ENCODE data around the gene HECTD2. TPM values are rescaled to one million over a fixed set of nuclear protein-coding genes. Genes with fewer than 3 reads are reported as not detected.

The HECTD2 gene
- total and polyA plus RNA-seq, 2 of the 8 experiments (the other 6 are each of a cell fraction or from before 2014, with no cell fraction given): 5.7 to 11.9 TPM

DNA sequence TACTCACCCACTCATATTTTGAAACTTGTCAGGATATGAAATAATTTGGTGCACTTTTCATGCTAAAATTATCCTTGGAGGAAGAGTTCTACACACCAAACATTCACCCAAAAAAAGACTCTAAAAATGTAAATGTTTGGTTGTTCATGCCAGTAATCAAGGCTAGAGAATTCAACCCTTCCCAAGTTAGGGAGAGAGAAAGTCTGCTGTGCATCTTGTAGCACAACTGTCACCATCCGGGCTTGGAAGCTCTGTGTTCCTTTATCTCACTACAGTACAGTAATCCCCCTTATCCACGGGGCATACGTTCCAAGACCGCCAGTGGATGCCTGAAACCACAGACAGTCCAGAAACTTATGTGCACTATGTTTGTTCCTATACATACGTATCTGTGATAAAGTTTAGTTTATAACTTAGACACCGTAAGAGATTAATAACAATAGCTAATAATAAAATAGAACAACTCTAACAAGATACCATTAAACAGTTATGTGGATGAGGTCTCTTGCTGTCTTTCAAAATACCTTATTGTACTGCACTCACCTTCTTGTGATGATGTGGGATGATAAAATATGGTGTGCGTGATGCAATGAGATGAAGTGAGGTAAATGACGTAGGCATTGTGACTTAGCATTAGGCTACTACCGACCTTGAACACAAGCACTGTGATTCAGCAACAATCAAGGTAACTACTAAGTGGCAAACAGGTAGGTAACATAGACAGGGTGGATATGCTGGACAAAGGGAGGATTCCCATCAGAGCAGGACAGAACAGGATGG, 24.6 kb upstream of the HECTD2 start:
- no peak for FAIRE-seq
- CTCF ChIA-PET (ENCODE audit: partially characterized antibody): interaction anchor here (1.1 to 1.8 kb wide), 2 partner anchors 151 to 167 kb away, joined by 3 to 8 read pairs; no protein-coding TSS in a partner anchor
- Histone ChIP-seq H2BK20ac (ENCODE audit: low read length) (no peak overlapping the region), H4K91ac (replicated peaks; ENCODE audit: insufficient read length, low read length) (no peak overlapping the region), H3K27ac (ENCODE audit: low read depth, low read length) (no peak overlapping the region), H3K9ac (replicated peaks in 1 of 4; ENCODE audit: extremely low read depth in 1 of 4, low read depth in 3 of 4, low read length in 3 of 4) (no peak overlapping the region), H3K79me1 (ENCODE audit: low read depth, low read length) (no peaks in the 10 kb centered on the region; the same call in 1 of the 2 replicates), H3K23me2 (ENCODE audit: low read depth, low read length) (no peaks in the 10 kb centered on the region), H3K14ac (ENCODE audit: insufficient read length) (no peak overlapping the region), H3K4me1 (replicated peaks in 1 of 4; ENCODE audit: control insufficient read depth in 3 of 4, insufficient read depth in 4 of 4, low read length in 3 of 4) (no peaks in the 10 kb centered on the region), H3K56ac (replicated peaks; ENCODE audit: insufficient read length, low read depth, low read length) (no peak overlapping the region), H3K23ac (ENCODE audit: insufficient read length) (no peak overlapping the region), H3K4me2 (ENCODE audit: insufficient read depth in 1 of 2, low read depth in 2 of 2, low read length in 2 of 2) (no peak overlapping the region), H4K5ac (ENCODE audit: insufficient read length, low read depth, low read length) (no peak overlapping the region), H2BK15ac (ENCODE audit: low read length) (no peak overlapping the region), H3K9me3 (ENCODE audit: insufficient read depth in 2 of 2, low read depth in 1 of 2, low read length in 1 of 2) (no peaks in the 10 kb centered on the region), H2AK5ac (ENCODE audit: low read depth, low read length) (no peak overlapping the region), H2BK120ac (replicated peaks; ENCODE audit: low read depth, low read length) (no peak overlapping the region), H2BK5ac (ENCODE audit: low read depth, low read length) (no peak overlapping the region), H3K27me3 (replicated peaks in 1 of 4; ENCODE audit: control insufficient read depth in 3 of 4, extremely low read depth in 1 of 4, insufficient read depth in 3 of 4, low read length in 3 of 4) (no peaks in the 10 kb centered on the region), H3K4ac (replicated peaks; ENCODE audit: insufficient read length, low read depth, low read length) (no peak overlapping the region), H3K4me3 (ENCODE audit: extremely low read depth in 1 of 4, insufficient read depth in 2 of 4, low read depth in 3 of 4, low read length in 4 of 4) (no peak overlapping the region), H2BK12ac (ENCODE audit: low read depth, low read length) (no peak overlapping the region), H2AFZ (ENCODE audit: low read length) (no peak overlapping the region), H3K79me2 (ENCODE audit: control insufficient read depth in 1 of 2, insufficient read depth in 2 of 2, low read length in 2 of 2) (no peaks in the 10 kb centered on the region), H4K8ac (ENCODE audit: extremely low read depth, insufficient read depth, low read length) (no peak overlapping the region), H3K36me3 (ENCODE audit: control insufficient read depth in 2 of 4, insufficient read depth in 4 of 4, low read length in 3 of 4) (no peaks in the 10 kb centered on the region), H4K20me1 (replicated peaks in 1 of 2; ENCODE audit: control insufficient read depth in 1 of 2, insufficient read depth in 2 of 2, low read length in 2 of 2) (no peaks in the 10 kb centered on the region), H3K18ac (ENCODE audit: extremely low read depth, low read length) (no peak overlapping the region)
- WGBS, 2 experiments (ENCODE audit: extremely low coverage in 1 of 2, insufficient coverage in 1 of 2, insufficient read length in 1 of 2, insufficient replicate concordance in 2 of 2, low coverage in 1 of 2, low lambda C conversion rate in 2 of 2, missing lambda C conversion rate in 1 of 2): 88% methylated on average over 9 of the region's 9 CpGs; no CpG with 5 or more reads in 1 of the 2 experiments
- POLR2A ChIA-PET (ENCODE audit: partially characterized antibody): no interaction called here
- TF ChIP-seq SIRT6 (IDR thresholded peaks at IDR 0.05; ENCODE audit: low read length) (no peak), CBX5 (IDR thresholded peaks at IDR 0.05; ENCODE audit: low read depth, low read length) (no peak), SRF (IDR thresholded peaks at IDR 0.05; ENCODE audit: low read depth, low read length) (no peak), FOSL1 (IDR thresholded peaks at IDR 0.05; ENCODE audit: insufficient read depth, low read depth, low read length) (no peak), TBP (IDR thresholded peaks at IDR 0.05; ENCODE audit: low read depth, low read length) (no peak), NRF1 (IDR thresholded peaks at IDR 0.05; ENCODE audit: low read depth, low read length) (no peak)
- TF ChIP-seq, protein P1, sequence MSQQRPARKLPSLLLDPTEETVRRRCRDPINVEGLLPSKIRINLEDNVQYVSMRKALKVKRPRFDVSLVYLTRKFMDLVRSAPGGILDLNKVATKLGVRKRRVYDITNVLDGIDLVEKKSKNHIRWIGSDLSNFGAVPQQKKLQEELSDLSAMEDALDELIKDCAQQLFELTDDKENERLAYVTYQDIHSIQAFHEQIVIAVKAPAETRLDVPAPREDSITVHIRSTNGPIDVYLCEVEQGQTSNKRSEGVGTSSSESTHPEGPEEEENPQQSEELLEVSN (IDR thresholded peaks at IDR 0.05): no peak
- DNase-seq (ENCODE audit: low read depth in 1 of 2, low spot score in 2 of 2): no peak

Data from H1 (cell line).